Neutrophil (primary cell): Measurements from ENCODE around the gene TMEM131.

Source experiments
- H3K27ac ChIP-seq: fragments of 200-600 bp; sonication (generic); 2 replicates; pipeline ENCODE4 v1.5.1; 2016; ENCODE audit warnings: mild to moderate bottlenecking, moderate library complexity
- H3K27me3 ChIP-seq: fragments of 200-600 bp; sonication (generic); 2 replicates; pipeline ENCODE4 v1.6.0; 2016; ENCODE audit warnings: mild to moderate bottlenecking
- H3K36me3 ChIP-seq: fragments of 200-600 bp; sonication (generic); 2 replicates; pipeline ENCODE4 v1.5.1; 2017
- H3K4me1 ChIP-seq, 2 experiments: fragments of 200-600 bp in 1 of 2; sonication (generic) in 1 of 2; 1 replicate in 1 of 2; 2 replicates in 1 of 2; pipeline versions ENCODE4 v1.5.1 to v1.6.1; 2013 to 2016; ENCODE audit warnings: low read depth in 1 of 2, low read length in 1 of 2, mild to moderate bottlenecking in 1 of 2, moderate library complexity in 1 of 2; ENCODE audit not compliant: control insufficient read depth in 1 of 2, insufficient read depth in 1 of 2
- H3K4me3 ChIP-seq, 2 experiments: fragments of 200-600 bp in 1 of 2; sonication (generic) in 1 of 2; 1 replicate in 1 of 2; 2 replicates in 1 of 2; pipeline ENCODE4 v1.5.1; 2013 to 2016; ENCODE audit warnings: low read depth in 1 of 2, low read length in 1 of 2, mild to moderate bottlenecking in 1 of 2, moderate library complexity in 1 of 2
- H3K9me3 ChIP-seq: fragments of 200-600 bp; sonication (generic); 2 replicates; pipeline ENCODE4 v1.5.1; 2016
- CTCF ChIP-seq: fragments of 200-600 bp; sonication (generic); IDR thresholded peaks from 2 replicates; pipeline ENCODE4 v1.5.1; 2016; ENCODE audit warnings: antibody characterized with exemption

Gene TMEM131

DNA sequence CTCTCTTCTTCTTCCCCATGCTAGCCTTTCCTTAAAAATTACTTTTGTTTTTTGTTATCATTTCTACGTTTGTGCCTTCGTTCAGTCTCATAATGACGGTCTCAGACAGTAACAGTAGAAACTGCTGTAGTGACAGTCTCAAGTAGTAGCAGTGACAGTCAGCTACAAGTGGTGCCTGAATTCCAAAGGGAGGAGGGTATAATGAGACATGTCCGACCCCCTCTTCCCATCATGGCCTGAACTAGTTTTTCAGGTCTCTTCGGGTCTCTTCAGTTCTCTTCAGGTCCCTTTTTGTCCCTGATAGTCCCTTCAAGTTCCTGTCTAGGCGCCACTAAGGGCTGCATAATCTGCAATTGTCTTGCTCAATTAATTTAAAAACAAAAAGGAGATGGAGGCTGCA, 12.6 kb downstream of the TMEM131 start:
- H3K27me3 ChIP-seq = no peaks in the 10 kb centered on the region
- peaks cover 7 to 19% of the 10 kb centered on the region in 2 experiments for H3K4me1 ChIP-seq
- no peaks in the 10 kb centered on the region for H3K9me3 ChIP-seq
- H3K36me3 ChIP-seq = no peaks in the 10 kb centered on the region
- H3K4me3 ChIP-seq = no peak overlapping the region
- TF ChIP-seq CTCF = no peak
- no peak overlapping the region for H3K27ac ChIP-seq

GRCh38 chr2:97982621-97983020, 13.1 kb downstream of the TMEM131 start:
- Histone ChIP-seq H3K4me3 (no peak overlapping the region), H3K4me1 (peaks cover 7 to 19% of the 10 kb centered on the region in 2 experiments), H3K9me3 (no peaks in the 10 kb centered on the region)

GRCh38 chr2:97981961-97982360, 13.8 kb downstream of the TMEM131 start:
- H3K4me3 ChIP-seq = no peak overlapping the region
- H3K9me3 ChIP-seq = no peaks in the 10 kb centered on the region
- no peaks in the 10 kb centered on the region for H3K36me3 ChIP-seq
- H3K4me1 ChIP-seq = peaks cover 7 to 19% of the 10 kb centered on the region in 2 experiments
- TF ChIP-seq CTCF = no peak
- no peaks in the 10 kb centered on the region for H3K27me3 ChIP-seq
- no peak overlapping the region for H3K27ac ChIP-seq

More at GRCh38 chr2:97982621-97983020, 13.1 kb downstream of the TMEM131 start:
- H3K27me3 ChIP-seq = no peaks in the 10 kb centered on the region
- H3K27ac ChIP-seq = no peak overlapping the region
- no peak for TF ChIP-seq CTCF
- no peaks in the 10 kb centered on the region for H3K36me3 ChIP-seq

GRCh38 chr2:97979904-97980303, 15.8 kb downstream of the TMEM131 start:
- Histone ChIP-seq H3K27me3 (no peaks in the 10 kb centered on the region), H3K4me3 (no peak overlapping the region), H3K27ac (peak overlapping the region; percentile 69), H3K36me3 (no peaks in the 10 kb centered on the region), H3K4me1 (peaks cover 7 to 19% of the 10 kb centered on the region in 2 experiments), H3K9me3 (no peaks in the 10 kb centered on the region)
- TF ChIP-seq CTCF = no peak

- peaks cover 2 to 9% of the 10 kb centered on the region in 2 experiments for H3K4me1 ChIP-seq
- no peak for TF ChIP-seq CTCF
- H3K36me3 ChIP-seq = no peaks in the 10 kb centered on the region
- H3K27me3 ChIP-seq = no peaks in the 10 kb centered on the region
- H3K9me3 ChIP-seq = no peaks in the 10 kb centered on the region
- no peak overlapping the region for H3K4me3 ChIP-seq
- H3K27ac ChIP-seq = no peak overlapping the region
Observed at GRCh38 chr2:97974471-97974870, 21.3 kb downstream of the TMEM131 start.
